ENCODE measurements around the gene HOXD11. TPM values are rescaled to one million over a fixed set of nuclear protein-coding genes. Genes with fewer than 3 reads are reported as not detected.

Gene HOXD11
- total RNA-seq, 1 experiment from 2014 or later = not detected

- intact Hi-C loops (cut with micrococcal nuclease; ENCODE audit: unreplicated experiment) = no loop called here
These were observed 10.2 kb downstream of the HOXD11 start for GRCh38 chr2:176117162-176117822.

GRCh38 chr2:176117823-176118371, 10.8 kb downstream of the HOXD11 start:
- no peak overlapping the region for H3K4me3 Mint-ChIP-seq (ENCODE audit: low read depth, unreplicated experiment)
- no peaks in the 10 kb centered on the region for H3K36me3 Mint-ChIP-seq (ENCODE audit: insufficient read depth, unreplicated experiment)
- H3K9me3 Mint-ChIP-seq (ENCODE audit: low read depth, unreplicated experiment) = no peaks in the 10 kb centered on the region
- peaks cover 76% of the 10 kb centered on the region for H3K27me3 Mint-ChIP-seq (ENCODE audit: unreplicated experiment)
- no peak overlapping the region for H3K27ac Mint-ChIP-seq (ENCODE audit: unreplicated experiment)
- DNase-seq = no peak
- intact Hi-C loops (cut with micrococcal nuclease; ENCODE audit: unreplicated experiment) = no loop called here
- CTCF ChIA-PET = no interaction called here
- BruUV-seq (replicated peaks) = no TSS peak
- no peak for TF ChIP-seq CTCF (IDR thresholded peaks at IDR 0.05; ENCODE audit: unreplicated experiment)
- no peaks in the 10 kb centered on the region for H3K4me1 Mint-ChIP-seq (ENCODE audit: low read depth, unreplicated experiment)

More at GRCh38 chr2:176117162-176117822, 10.2 kb downstream of the HOXD11 start:
- no peak for DNase-seq
- BruUV-seq (replicated peaks) = no TSS peak
- H3K36me3 Mint-ChIP-seq (ENCODE audit: insufficient read depth, unreplicated experiment) = no peaks in the 10 kb centered on the region
- H3K27me3 Mint-ChIP-seq (ENCODE audit: unreplicated experiment) = peaks cover 82% of the 10 kb centered on the region
- no peak overlapping the region for H3K27ac Mint-ChIP-seq (ENCODE audit: unreplicated experiment)
- H3K9me3 Mint-ChIP-seq (ENCODE audit: low read depth, unreplicated experiment) = no peaks in the 10 kb centered on the region
- no peak for TF ChIP-seq CTCF (IDR thresholded peaks at IDR 0.05; ENCODE audit: unreplicated experiment)
- no peaks in the 10 kb centered on the region for H3K4me1 Mint-ChIP-seq (ENCODE audit: low read depth, unreplicated experiment)
- CTCF ChIA-PET = no interaction called here
- no peak overlapping the region for H3K4me3 Mint-ChIP-seq (ENCODE audit: low read depth, unreplicated experiment)

- no TSS peak for BruUV-seq (replicated peaks)
These were observed 11.7 kb downstream of the HOXD11 start for GRCh38 chr2:176118601-176119339.

More at GRCh38 chr2:176118601-176119339, 11.7 kb downstream of the HOXD11 start:
- Mint-ChIP-seq H3K4me3 (ENCODE audit: low read depth, unreplicated experiment) (no peak overlapping the region), H3K4me1 (ENCODE audit: low read depth, unreplicated experiment) (no peaks in the 10 kb centered on the region), H3K9me3 (ENCODE audit: low read depth, unreplicated experiment) (no peaks in the 10 kb centered on the region), H3K27ac (ENCODE audit: unreplicated experiment) (no peak overlapping the region), H3K27me3 (ENCODE audit: unreplicated experiment) (peaks cover 67% of the 10 kb centered on the region), H3K36me3 (ENCODE audit: insufficient read depth, unreplicated experiment) (no peaks in the 10 kb centered on the region)
- intact Hi-C loops (cut with micrococcal nuclease; ENCODE audit: unreplicated experiment) = no loop called here
- DNase-seq = no peak
- TF ChIP-seq CTCF (IDR thresholded peaks at IDR 0.05; ENCODE audit: unreplicated experiment) = peak; percentile 50
- CTCF ChIA-PET = no interaction called here
